GM18520 (cell line): ENCODE data around the gene YIF1B.
A peak's percentile ranks its signal among the peaks of the same experiment; 100 is the strongest.
"Not testable (repeated sequence)": the region's sequence is repeated elsewhere in the genome, so short reads cannot be mapped to it uniquely, and the experiment has no call there.

Source experiments
- ATAC-seq: cut with Tn5 transposase; IDR thresholded peaks from one replicate; pipeline ENCODE4 v1.9.1; 2021; ENCODE audit not compliant: unreplicated experiment

The YIF1B gene, protein sequence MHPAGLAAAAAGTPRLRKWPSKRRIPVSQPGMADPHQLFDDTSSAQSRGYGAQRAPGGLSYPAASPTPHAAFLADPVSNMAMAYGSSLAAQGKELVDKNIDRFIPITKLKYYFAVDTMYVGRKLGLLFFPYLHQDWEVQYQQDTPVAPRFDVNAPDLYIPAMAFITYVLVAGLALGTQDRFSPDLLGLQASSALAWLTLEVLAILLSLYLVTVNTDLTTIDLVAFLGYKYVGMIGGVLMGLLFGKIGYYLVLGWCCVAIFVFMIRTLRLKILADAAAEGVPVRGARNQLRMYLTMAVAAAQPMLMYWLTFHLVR

DNA sequence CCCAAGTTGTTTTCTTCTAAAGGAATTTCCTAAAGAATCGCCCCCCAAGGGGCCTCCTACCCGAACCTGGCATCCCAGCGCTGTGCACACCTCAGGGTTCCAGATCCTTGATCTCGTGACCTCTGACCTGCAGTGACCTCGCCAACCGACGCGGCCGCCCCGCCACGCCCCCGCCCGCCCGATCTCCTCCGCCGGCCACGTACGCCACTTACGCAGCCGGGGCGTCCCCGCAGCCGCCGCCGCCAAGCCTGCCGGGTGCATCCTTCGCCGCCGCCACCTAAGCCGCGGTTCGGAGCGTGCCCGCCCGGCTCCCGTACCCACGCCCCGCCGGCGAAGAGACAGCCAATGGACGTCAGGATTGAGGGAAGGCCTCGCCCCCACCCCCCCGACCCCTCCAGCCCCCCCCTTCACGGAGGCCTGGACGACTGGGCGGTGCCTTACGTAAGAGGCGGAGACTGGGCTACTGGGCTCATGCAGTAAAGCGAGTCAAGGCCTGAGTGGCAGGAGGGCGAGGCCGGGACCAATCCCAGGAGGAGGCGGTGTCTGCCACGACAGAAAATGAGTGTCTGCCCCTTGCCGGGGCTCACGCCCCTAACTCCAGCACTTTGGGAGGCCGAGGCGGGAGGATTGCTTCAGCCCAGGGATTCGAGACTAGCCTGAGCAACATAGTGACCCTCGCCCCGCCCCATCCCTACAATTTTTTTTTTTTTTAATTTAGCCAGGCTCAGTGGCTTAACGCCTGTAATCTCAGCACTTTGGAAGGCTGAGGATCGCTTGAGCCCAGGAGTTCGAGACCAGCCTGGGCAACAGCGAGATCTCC is at the start of gene YIF1B:
Gene YIF1B, minus strand, starts transcription at position 291 of the 820 bp plus-strand sequence. Its CDS starts 30 bp downstream, at position 261.
- peak; percentile 85 for ATAC-seq

DNA sequence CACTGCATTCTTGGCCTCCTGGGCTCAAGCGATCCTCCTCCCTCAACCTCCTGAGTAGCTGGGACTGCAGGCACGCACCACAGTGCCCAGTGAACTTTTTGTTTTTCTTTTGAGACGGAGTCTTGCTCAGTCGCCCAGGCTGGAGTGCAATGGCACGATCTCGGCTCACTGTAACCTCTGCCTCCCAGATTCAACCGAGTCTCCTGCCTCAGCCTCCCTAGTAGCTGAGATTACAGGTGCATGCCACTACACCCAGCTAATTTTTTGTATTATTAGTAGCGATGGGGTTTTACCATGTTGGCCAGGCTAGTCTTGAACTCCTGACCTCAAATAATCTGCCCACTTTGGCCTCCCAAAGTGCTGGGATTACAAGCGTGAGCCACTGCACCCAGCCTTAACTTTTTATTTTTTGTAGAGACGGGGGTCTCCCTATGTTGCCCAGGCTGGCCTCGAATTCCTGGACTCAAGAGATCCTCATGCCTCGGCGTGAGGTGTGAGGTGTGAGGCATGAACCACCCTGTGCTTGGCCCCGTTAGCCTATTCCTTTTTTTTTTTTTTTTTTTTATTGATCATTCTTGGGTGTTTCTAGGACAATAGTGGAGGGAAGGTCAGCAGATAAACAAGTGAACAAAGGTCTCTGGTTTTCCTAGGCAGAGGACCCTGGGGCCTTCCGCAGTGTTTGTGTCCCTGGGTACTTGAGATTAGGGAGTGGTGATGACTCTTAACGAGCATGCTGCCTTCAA is 47.4 kb upstream of the YIF1B start:
- not testable (repeated sequence) for ATAC-seq

DNA sequence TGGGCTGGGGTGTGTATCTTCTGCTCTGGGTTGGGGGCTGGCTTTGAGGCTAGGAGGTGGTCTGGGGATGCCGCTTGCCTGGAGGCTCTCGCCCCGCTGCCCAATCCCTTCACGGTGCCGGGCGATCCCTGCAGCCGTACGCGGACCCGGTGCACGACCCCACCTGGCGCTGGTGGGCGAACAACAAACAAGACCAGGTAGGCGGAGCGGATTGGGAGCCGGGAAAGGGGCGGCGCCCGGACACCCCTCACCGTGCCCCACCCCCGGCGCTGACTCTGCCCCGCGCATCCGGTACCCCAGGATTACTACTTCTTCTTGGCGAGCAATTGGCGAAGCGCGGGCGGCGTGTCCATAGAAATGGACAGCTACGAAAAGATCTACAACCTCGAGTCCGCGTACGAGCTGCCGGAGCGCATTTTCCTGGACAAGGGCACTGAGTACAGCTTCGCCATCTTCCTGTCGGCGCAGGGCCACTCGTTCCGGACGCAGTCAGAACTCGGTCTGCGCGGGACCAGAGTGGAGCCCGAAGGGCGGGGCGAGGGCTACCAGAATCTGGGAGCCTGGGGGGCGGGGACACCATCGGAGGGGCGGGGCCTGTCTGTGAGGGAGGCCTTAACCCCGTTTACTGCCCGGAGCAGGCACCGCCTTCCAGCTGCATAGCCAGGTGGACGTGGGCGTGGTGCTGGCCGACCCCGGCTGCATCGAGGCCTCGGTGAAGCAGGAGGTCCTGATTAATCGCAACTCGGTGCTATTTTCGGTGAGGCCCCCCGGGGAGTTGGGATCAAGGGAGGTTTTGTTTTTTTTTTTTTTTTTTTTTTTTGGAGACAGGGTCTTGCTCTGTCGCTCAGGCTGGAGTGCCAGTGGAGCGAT is 46.6 kb upstream of the YIF1B start:
- no peak for ATAC-seq

DNA sequence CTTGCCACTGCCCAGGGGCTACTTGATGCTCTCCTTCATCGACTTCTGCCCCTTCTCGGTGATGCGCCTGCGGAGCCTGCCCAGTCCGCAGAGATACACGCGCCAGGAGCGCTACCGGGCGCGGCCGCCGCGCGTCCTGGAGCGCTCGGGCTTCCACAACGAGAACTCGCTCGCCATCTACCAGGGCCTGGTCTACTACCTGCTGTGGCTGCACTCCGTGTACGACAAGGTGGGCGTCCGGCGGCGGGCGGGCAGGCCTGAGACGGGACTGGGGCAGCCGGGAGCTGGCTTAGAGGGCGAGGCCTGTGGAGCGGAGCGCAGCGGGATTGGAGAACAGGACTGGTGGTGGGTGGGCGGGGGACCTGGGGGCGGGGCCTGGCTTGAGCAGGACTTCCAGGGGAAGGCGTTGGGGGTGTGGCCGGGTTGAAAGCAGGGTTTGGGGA is 45.9 kb upstream of the YIF1B start:
- ATAC-seq = no peak

DNA sequence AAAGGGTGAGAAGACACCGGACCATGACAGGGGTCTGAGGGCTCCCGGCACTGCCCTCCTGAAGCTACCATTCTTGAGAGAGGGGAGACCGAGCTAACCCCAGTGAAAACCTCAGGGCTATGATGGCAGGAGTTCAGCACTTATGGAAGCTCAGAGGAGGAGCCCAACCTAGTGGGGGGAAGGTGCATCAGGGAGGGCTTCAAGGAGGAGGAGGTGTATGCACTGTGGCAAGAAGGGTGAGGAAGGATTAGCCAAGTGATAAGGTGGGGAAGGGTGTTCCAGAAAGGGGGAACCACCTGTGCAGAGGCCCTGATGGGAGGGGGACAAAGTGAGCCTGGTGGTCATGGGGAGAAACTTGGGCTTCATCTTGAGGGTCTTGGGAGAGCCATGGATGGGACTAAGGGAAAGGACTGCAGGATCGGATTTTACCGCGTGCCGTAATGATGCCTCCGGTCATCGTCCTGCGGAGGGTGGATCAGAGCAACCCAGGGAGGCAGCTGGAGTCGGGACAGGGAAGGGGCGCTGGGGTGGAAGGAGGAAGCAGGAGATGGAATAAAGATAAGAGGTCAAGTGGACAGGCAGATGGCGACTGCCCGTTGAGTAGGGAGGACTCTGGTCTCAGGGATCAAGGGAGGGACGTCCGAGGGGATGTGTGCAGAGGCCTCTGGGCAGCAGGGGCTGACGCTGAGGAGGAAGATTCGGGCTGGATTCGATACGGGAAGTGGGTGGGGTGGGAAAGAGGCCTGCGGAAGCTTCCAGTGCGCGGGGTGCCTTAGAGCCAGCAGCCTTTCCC is 45.3 kb upstream of the YIF1B start:
- no peak for ATAC-seq

DNA sequence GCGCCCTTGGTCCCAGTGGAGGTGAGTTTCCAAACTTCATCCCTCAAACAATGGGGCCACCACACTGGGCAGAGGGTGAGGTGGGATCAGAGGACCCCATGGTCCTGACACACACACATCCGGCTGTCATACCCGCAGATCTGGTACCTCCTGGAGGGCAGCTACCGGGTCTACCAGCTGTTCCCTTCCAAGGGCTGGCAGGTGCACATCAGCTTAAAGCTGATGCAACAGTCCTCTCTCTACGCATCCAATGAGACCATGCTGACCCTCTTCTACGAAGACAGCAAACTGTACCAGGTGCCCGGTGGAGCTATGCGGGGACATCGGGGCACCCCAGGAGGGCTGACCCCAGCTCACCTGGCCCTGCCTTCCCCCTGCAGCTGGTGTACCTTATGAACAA is 44.6 kb upstream of the YIF1B start:
- ATAC-seq = no peak

DNA sequence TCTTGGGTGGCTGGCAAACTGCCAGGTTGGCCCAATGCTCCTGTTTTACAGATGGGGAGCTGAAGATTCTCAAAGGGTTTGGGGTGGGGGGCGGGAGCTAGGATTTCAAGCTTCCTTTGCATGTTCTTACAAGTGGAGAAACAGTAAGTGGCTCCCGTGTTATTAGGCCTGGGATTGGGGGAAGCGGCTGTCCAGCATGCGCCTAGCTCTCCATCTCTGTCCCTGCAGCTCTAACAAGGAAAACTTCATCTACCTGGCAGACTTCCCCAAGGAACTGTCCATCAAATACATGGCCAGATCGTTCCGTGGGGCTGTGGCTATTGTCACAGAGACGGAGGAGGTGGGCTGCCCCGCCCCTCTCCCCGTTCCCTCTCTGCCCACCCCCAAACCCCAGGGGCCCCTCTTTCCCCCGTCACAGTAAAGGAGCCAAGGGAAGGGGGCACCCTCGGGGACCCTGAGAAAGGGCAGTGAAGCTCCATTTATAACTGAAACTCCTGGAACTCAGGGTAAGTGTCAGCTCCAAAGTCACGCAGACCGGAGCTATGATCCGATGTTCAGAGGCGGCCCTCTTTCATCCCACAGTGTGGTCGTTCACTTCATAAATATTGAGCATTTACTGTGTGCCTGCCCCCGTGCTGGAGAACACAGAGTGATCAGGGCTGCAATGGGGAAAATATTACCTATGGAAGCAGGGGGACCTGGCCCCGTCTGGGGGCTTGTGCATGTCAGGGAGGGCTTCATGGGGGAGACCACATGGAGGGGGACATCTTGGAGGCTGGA is 43.7 kb upstream of the YIF1B start:
- no peak for ATAC-seq

DNA sequence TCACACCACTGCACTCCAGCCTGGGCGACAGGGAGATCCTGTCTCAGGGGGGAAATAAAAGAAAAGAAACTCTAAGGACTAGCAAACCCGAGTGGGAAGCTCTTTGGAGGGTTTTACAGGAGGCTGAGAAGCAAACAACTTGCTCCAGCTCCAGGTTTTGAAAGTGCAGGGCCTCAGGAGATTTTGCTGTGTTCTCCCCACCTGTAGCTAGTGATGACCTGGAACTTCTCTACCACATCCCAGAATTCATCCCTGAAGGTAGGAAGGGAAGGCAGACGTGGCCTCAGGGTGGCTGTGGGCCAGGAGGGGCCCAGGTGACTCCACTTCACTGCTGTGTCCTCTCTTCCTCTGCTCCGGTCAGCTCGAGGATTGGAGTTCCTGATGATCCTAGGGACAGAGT is 42.3 kb upstream of the YIF1B start:
- ATAC-seq = no peak

DNA sequence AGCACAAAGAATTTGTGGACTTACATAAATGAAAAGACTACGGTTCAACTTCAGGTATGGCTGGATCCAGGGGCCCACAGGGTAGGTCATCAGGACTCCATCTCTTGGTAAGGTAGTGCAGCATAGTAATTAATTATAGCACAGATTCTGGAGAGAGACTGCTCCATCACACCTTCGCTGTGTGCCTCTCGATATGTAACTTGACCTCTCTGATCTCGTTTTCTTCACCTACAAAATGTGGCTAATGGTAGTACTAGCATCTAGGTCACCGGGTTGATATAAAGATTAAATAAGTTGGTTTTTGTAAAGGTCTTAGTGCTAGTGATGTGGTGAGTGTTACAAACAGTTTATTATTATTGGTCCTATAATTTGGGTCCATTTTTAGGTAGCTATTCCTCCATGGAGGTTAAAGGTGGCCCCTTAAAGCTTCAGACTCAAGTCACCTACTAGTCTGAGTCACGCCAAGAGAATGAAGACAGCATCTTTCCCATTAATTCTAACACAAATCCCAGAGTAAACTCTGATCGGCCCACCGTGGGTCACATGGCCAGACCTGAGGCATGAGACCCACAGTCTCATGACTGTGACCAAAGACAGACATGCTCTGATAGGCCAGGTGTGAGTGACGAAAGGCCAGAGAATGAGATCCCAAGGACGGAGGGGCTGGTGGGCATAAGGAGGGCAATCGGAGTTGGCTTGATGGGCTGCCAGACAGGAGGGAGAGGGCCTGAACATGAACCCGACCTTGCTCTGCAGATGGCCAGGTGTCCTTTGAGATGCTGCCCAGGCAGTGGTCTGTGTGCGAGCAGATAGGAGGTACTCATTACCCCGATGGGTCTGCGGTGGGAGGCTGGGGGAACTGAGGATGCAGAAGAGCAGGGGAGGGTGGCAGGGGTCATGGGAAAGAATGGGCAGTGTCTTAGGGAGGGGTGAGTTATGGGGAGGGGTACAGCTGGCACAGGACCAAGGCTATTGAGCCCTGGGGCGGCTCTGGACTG is 40.3 kb upstream of the YIF1B start:
- ATAC-seq = no peak

DNA sequence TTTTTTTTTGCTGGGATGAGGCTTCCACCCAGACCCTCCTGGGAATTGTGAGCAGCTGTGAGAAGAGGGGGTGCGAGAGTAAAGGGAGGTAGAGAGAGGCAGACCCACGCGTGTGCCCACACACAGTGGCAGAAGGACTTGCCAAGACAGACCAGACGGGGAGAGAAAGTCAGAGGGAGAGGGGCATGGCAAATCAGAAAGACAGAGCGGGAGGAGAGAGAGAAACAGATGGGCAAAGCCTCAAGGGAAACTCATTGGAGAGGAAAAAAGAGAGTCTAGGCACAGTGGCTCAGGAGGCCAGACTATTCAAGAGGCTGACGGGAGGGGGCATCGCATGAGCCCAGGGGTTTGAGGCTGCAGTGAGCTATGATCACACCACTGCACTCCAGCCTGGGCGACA is 36.9 kb upstream of the YIF1B start:
- no peak for ATAC-seq

DNA sequence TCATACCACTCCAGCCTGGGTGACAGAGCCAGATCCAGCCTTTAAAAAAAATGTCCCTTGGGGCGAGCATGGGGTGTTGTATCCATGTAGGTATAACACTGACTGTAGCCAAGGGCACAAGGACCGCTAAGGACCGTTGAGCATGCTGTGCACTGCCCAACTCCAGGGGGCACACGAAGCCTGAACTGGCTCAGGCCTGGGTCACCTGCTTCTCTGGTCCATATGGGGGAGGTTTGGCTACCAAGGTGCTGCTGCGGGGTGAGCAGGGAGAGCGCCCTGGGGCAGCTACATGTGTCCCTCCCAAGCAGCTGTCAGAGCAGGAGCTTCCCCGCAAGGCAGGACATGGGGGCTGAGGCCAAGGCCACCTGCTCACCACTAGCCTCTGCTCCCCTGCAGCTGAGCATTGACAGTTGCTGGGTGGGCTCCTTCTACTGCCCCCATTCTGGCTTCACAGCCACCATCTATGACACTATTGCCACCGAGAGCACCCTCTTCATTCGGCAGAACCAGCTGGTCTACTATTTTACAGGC is 36.2 kb upstream of the YIF1B start:
- no peak for ATAC-seq

DNA sequence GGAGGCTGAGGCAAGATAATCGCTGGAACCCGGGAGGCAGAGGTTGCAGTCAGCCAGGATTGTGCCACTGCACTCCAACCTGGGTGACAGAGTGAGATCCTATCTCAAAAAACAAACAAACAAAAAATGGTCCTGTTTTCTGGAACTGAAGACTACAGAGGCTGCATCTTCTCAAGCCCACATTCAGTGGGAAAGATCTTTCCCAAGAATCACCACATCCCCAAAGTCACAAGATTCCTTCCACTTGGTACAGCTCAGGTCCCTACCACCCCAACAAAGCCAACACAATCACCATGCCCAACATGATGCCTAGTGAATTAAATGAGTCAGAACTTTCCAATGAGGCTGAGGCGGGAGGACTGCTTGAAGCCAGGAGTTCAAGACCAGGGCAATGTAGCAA is 35.1 kb upstream of the YIF1B start:
- ATAC-seq = no peak

DNA sequence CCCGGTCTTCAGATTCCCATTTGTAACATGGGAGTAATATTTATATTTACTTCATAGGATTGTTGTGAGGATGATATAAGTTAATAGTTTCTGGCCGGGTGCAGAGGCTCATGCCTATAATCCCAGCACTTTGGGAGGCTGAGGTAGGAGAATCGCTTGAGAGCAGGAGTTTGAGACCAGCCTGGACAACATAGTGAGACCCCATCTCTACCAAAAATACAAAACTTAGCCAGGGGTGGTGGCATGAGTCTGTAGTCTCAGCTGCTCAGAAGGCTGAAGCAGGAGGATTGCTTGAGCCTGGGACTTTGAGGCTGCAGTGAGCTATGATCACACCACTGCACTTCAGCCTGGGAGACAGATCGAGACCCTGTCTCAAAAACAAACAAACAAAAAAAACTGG is 31.1 kb upstream of the YIF1B start:
- ATAC-seq = no peak

DNA sequence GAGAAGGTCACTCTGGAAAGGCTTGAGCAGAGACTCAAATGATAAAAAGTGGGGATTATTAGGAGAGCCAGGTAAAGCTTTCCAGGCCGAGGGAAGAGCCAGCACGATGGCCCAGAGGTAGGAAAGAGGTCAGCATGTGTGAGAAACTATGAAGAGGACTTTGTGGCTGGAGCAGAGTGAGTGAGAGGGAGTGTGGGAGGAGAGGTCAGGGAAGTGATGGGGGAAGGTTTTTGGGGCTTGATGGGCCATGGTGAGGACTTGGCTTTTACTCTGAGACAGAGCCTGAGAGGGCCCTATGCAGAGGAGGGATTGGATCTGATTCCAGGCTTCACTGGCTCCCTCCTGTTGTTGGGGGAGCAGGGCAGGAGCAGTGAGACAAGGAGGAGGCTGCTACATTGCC is 25.2 kb upstream of the YIF1B start:
- no peak for ATAC-seq

DNA sequence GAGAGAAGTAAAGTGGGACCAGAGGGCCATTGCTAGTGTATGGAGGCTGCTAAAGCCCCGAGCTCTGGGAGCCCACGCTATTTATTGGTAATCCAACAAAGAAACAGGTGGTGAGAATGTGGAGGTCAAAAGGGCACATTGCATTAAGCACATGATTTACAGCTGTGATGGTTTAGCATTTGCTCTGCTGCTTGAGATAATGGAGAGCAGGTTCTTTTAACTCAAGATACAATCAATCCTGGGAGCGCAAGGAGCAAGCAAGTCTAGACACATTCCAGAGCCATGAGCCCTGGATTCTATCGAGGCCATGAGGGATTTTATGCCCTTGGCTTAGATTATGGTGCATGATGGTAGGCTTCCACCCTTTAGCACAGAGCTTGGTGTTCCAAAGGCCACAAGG is 23.3 kb upstream of the YIF1B start:
- not testable (repeated sequence) for ATAC-seq

DNA sequence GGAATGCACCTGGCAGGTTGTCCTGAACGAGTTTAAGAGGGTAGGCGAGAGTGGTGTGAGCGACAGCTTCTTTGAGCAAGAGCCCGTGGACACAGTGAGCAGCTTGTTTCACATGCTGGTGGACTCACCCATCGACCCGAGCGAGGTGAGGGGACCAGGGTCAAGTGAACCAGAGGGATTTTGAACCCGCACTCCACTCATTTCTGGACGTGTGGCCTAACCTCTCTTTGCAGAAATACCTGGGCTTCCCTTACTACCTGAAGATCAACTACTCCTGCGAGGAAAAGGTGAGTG is 21.6 kb upstream of the YIF1B start:
- ATAC-seq = no peak

DNA sequence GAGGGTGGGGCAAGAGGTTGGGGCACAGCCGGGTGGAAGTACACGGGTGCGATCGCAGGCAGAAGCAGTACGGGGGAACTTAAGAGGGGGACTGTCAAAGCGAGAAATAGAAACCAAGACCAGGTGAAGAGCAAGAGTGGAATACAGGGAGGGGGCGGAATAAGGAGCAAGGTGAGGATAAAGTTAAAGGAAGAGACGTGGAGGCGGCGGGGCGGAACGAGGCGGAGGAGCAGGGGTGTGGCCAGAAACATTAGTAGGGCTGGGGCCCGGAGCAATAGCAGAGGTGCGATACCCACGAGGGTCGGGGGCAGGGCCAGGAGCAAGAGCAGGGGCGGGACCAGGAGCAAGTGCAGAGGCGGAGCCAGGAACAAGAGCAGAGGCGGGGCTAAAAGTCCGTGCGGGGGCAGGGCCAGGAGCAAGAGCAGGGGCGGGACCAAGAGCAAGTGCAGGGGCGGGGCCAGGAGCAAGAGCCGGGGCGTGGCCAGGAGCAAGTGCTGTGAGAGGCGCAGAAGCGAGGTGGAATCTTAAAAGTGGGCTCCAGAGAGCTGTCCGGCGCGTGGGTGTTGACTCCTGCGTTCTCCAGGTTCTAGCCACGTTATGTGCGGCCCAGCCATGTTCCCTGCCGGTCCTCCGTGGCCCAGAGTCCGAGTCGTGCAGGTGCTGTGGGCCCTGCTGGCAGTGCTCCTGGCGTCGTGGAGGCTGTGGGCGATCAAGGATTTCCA is 21.1 kb upstream of the YIF1B start:
- ATAC-seq = peak; percentile 25
